ENCODE results near the gene EGR4. TPM values are rescaled to one million over a fixed set of nuclear protein-coding genes. Genes with fewer than 3 reads are reported as not detected.
A peak's percentile ranks its signal among the peaks of the same experiment; 100 is the strongest.

EGR4 gene
- total RNA-seq, 1 experiment from 2014 or later = not detected

DNA sequence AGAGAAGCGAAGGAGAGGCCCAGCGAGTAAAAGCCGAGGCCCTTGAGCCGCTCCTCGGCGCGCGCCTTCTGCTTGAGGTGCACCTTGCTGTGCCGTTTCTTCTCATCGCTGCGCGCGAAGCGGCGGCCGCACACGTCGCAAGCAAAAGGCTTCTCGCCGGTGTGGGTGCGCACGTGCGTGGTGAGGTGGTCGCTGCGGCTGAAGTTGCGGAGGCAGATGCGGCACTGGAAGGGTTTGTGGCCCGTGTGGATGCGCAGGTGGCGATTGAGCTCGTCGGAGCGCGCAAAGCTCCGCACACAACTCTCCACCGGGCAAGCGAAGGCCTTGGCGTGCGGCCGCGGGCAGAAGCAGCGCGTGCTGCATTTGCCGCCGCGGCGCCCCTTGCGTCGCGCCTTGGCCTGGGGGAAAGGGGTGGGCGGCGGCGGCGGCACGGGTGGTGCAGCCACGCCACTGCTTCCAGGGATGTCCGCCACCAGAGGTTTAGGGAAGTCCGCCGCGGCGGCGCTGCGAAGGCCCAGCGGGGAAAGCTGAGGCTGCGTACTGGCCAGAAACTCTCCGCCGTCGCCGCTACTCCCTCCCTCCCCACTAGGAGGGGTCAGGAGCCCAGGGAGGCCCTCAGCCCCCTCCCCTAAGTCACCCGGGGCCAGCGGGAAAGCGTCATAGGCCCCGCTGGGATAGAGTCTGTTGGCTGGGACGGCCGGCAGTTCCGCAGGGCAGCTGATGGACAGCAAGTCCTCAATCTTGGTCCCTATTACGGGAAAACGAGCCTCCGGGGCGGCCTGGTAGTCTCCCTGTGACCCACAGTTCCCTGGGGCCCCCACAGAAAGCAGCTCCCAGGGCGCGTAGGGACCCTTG is 1.7 kb downstream of the EGR4 start:
- in situ Hi-C loops (cut with HindIII; ENCODE audit: low pct_unique_long_range_greater_than_20kb, low sequenced_read_pairs) = no loop called here
- DNase-seq (ENCODE audit: low read depth) = no peak

DNA sequence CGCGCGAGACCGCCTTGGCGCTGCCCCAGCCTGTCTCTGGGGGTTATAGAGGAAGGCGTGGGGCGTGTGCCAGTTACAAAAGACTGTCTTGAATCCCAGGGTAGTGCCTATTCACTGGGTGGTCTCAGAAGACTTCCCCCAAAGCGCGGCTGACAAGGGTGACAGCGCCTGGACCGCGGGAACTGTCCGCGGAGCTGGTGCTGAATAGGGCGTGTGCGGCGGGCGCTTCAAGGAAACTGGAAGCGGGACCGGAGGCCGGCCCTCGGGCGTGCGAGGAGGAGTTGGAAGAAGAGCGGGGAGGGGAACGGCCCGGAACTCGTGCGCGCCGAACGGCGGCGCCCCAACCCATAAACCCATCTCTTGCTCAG is 2.3 kb downstream of the EGR4 start:
- in situ Hi-C loops (cut with HindIII; ENCODE audit: low pct_unique_long_range_greater_than_20kb, low sequenced_read_pairs) = no loop called here
- peak; percentile 72 for DNase-seq (ENCODE audit: low read depth)

DNA sequence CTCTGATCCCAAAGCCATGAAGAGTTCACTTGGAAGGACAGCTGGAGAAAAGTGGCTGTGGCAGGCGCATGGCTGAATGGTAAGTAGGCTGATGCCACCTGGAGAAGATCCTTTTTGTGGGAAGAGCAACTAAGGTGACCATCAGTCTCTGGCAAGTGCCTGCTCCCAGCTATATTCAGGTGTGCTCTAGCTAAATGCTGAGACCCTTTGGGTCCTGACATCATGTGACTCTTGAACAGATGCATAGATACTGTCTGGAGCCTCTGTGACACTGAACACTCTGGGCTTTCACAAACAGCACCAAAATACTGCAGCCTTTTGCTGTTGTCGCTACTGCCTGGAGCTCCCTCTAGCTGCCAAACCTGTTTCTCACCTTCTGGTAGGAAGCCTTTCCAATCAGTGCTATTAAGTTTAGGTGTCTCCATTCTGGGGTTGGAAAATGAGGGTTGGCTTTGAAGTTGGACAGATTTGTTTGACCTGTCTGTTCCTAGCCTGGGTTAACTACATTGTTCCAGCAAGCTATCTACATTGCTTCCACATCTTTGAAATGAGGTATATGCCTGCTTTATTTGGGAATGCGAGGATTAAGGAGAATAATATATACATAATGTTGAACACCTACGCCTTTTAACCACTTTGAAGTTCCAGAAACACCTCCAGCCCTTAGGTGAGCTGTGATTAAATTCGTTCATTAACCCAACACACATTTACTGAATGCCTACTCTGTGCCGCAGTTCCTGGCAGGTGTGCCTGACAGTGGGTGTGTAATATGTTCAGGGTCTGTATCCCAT is 3.1 kb downstream of the EGR4 start:
- no peak for DNase-seq (ENCODE audit: low read depth)
- in situ Hi-C loops (cut with HindIII; ENCODE audit: low pct_unique_long_range_greater_than_20kb, low sequenced_read_pairs) = no loop called here

DNA sequence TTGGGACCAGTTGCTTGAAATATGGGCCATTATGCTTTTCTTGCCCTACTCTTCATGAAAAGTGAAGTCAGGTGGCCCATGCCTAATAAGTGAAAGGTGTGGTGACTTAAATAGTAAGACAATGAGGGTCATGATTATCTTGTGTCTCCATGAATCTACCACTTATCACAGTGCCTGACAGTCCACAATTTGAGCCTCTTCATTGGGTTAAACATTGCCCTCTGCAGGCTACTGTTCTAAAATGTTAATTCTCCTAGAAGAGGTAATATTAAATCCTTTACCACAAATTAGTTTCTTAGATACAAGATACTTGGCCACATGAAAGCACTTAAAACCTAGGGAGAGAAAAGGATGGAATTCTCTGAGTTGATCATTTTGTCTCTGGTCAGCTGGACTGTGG is 4.0 kb downstream of the EGR4 start:
- in situ Hi-C loops (cut with HindIII; ENCODE audit: low pct_unique_long_range_greater_than_20kb, low sequenced_read_pairs) = no loop called here
- no peak for DNase-seq (ENCODE audit: low read depth)

DNA sequence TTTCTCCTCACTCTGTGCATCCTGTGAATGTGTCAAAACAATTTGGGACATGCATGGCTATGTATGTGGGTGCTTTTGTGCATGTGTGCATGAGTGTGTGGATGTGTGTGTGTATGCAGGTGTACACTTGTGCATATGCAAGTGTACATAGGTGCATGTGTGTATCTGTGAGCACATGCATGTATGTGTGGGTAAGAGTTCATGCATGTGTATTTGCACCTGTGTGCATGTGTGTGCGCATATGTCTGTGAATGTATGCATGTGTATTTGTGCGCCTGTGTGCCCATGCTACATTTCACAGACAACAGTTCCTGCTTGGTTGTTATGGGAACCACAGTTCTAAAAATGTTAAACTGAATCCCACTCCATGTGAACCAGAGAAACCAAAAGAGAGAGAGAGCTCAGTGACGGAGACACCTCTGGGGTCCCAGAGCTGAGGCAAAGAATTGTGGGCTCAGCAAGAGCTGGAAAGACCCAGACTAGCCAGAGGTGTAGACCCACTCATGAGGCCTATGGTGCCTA is 7.2 kb downstream of the EGR4 start:
- in situ Hi-C loops (cut with HindIII; ENCODE audit: low pct_unique_long_range_greater_than_20kb, low sequenced_read_pairs) = no loop called here
- no peak for DNase-seq (ENCODE audit: low read depth)

DNA sequence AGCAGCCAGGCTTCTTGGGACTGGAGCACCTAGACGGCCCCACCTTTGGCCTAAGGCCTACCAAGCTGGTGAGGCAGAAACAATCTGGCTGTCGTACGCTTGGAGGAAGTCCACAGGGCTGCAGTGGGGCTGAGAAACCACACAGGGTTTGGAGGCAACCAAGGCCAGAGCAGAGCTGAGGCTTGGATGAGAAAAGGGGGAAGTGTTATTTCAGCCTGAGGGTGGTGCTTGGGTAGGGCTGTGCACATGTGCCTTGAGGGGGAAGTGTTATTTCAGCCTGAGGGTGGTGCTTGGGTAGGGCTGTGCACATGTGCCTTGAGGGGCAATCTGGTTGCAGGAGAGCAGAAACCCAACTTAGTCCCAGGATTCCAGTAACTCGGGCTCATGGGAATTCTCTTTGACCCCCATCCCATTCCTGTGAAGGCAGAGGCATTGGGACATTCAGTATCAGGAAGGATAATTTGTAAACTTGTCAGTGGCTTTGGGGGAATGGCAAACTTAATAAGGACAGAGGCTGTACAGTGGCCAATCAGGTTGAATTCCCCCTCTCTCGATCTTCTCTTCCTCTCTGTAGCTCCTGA is 8.1 kb downstream of the EGR4 start:
- DNase-seq (ENCODE audit: low read depth) = no peak
- in situ Hi-C loops (cut with HindIII; ENCODE audit: low pct_unique_long_range_greater_than_20kb, low sequenced_read_pairs) = no loop called here

DNA sequence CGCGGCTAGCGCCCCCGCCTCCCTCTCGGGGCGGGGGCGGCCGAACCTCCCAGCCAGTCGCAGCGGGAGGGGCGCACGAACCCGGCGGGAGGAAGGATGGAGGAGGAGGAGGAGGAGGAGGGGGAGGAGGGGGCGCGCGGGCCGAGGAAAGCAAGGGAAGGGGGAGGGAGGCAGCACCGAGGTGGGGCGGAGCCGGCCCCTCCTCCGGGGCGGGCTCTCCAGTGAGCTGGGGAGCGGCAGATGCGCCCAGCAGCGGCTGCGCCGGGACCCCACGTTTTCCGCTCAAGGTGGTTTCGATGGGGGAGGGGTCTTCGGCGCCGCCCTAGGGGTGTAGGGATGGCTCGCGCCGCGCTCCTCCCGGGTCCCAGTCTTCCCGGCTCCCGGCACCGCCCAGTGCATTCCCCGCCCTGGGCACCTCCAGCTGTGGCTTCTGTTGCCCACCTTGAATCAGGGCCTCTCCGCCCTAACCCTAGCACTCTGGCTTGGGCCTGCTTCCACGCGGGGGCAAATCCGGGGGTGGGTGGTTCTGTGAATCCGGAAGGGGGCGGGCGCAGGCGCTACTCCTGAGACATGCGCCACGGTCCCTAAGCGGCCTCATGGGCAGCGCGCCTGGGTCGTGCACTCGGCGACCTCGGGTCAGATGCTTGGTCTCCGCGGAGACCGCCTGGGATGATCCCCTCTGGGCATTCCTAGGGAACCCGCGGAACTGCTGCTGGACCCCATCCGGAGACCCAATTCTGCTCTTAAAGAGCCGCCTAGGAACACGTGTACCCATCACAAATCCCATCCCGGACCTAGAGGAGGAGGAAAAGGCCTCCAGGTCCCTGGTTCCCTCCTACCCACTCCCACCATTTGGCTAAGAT is 8.8 kb downstream of the EGR4 start, which contains the start of gene FBXO41:
FBXO41 (minus strand) TSS at position 183 of the 863 bp plus-strand sequence. CDS start 14,848 bp downstream, outside the sequence.
- in situ Hi-C loops (cut with HindIII; ENCODE audit: low pct_unique_long_range_greater_than_20kb, low sequenced_read_pairs) = no loop called here
- DNase-seq (ENCODE audit: low read depth) = no peak

DNA sequence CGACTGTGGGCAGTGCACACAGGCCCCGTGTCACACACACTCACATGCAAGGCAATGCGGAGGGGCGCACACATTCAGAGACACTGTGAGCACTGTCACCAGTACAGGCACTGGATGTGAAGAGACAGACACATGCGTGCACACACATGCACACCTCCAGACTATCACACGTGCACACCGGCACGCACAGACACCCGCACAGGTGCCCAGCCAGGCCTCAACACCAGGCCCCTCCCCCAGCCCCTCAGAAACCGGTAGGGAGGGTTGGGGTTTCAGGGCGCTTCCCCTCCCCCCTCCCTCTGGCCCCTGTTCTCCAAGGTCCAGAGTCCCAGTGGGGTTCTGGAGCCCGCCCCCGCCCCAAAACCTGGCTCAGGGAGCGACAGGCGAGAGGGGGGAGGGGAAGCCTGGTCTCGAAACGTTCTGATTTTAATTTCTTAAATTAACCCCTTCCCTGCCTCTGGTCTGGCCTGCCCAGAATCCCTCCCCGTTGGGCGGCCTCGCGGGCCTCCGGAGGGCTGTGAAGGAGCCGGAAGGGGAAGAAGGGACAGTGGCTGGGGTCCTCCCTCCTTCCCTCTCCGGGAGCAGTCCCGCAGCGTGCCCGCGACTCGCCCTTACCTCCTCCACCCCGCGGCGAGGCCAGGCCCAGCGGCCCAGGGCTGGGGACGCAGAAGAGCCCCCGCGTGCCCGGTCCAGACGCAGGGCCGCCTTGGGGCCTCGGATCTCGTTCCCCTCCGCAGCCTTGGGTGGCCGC is 9.6 kb downstream of the EGR4 start:
- no peak for DNase-seq (ENCODE audit: low read depth)
- in situ Hi-C loops (cut with HindIII; ENCODE audit: low pct_unique_long_range_greater_than_20kb, low sequenced_read_pairs) = no loop called here

DNA sequence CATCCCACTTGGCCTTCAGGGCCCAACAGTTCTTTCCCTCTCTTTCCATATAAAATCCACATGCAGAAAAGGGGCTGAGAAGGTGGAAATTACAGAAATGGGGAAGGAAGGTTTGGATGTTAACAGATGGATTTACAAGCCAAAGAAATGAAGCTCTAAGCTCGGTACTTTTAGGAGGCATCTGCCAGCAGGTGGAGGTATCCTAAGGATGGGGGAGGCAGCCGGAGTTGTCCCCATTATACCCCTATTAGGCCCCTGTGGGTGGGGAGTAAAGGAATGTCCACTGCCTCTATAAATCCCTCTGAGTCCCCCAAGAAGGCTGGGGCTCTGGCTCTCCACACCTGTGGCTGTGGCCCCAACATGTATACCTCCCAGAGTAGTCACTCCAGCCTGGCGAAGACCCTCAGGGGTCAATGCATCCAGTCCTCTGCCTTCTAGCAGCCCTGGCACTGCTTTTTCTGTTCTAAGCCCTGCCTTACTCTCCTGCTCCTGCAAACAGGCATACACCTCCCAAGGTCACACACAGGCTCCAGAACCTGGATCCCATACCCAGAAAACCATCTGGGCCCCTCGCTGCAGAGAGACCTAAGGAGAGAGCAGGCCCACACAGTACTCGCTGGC is 10.3 kb downstream of the EGR4 start:
- in situ Hi-C loops (cut with HindIII; ENCODE audit: low pct_unique_long_range_greater_than_20kb, low sequenced_read_pairs) = no loop called here
- no peak for DNase-seq (ENCODE audit: low read depth)

DNA sequence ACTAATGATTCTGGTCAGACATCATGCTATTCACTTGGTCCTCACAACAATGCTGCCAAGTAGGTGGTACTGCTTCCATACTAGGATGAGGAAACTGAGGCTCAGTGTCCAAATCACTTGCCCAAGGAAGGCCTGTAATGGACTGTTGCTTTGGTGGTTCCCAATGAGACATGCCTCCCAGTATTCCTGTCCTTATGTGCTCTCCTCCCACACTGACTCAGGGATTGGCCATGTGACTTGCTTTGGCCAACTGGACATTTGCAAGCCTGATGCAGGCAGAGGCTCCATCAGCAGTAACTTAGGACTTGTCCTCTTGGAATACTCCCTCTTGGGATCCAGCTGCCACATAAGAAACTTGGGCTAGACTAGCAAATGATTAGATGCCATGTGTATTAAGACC is 12.1 kb downstream of the EGR4 start:
- no peak for DNase-seq (ENCODE audit: low read depth)

DNA sequence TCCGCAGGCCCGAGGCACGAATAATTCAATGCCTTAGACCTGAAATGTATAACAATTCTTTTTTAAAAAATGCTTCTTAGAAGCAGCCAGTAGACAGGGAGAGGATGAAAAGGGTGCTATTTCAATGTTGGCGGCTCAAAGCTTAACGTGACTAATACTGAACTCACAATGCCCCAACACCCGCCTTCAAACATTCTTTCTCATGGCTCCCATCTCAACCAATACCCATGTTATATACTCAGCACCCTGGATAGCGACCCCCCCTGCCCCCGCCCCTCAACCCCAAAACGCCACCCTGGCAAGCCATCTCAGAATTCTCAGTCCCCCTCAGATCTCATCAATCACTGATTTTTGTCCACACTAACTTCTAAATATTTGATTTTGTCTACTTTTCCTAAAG is 13.5 kb downstream of the EGR4 start:
- DNase-seq (ENCODE audit: low read depth) = no peak
- in situ Hi-C loops (cut with HindIII; ENCODE audit: low pct_unique_long_range_greater_than_20kb, low sequenced_read_pairs) = no loop called here

More for the DNA sequence above, 12.1 kb downstream of the EGR4 start:
- in situ Hi-C loops (cut with HindIII; ENCODE audit: low pct_unique_long_range_greater_than_20kb, low sequenced_read_pairs) = no loop called here

DNA sequence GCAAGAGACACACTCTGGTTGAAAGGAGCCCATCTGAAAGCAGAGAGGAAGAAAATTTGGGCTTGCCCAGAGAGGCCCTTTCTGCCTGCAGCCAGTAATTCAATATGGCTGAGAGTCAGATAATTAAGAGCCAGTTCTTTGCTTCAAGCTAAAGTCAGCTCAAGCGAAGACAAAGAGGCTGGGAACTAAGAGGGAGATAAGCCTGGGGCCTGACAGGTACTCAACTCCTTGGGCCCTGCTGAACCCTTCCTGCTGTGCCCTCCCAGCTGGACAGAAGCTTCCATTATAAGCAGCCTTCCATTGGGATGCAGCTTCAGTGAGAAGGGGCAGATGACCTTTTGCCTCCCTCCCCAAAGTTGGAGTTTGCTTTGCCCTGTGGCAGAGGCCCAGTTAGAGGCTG is 21.1 kb downstream of the EGR4 start:
- in situ Hi-C loops (cut with HindIII; ENCODE audit: low pct_unique_long_range_greater_than_20kb, low sequenced_read_pairs) = no loop called here
- no peak for DNase-seq (ENCODE audit: low read depth)

DNA sequence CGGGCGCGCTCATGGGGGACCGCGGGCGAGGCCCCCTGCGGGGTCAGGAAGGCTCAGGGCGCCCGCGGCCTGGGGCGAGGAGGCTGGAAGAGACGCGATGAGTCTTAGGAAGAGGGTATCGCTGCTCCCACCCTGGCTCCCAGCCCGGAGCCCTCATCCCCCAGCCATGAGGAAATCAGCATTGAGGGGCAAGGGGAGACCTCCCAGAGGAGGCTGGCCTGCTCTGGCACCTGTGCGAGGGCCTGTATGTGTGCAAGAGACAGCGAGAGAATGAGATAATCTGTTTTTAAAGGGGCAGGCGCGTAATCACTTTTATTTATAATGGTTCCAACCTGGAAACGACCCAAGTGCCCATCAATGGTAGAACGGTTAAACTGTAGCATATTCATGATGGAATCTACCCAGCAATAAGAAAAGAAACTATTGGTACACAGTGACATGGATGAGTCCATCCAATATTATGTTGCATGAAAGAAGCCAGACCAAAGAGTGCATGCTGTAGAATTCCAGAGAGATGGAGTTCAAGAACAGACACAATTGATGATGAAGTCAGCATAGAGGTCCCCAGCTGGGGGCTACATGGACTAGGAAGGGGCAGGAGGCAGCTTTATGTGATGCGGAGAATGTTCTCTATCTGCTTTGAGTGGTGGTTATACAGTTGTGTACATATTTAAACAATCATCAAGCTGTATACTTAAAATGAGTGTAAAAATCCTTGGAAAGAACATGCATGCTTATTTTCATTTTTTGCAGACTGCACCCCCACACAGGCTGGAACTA is 23.5 kb downstream of the EGR4 start:
- in situ Hi-C loops (cut with HindIII; ENCODE audit: low pct_unique_long_range_greater_than_20kb, low sequenced_read_pairs) = no loop called here
- DNase-seq (ENCODE audit: low read depth) = no peak

DNA sequence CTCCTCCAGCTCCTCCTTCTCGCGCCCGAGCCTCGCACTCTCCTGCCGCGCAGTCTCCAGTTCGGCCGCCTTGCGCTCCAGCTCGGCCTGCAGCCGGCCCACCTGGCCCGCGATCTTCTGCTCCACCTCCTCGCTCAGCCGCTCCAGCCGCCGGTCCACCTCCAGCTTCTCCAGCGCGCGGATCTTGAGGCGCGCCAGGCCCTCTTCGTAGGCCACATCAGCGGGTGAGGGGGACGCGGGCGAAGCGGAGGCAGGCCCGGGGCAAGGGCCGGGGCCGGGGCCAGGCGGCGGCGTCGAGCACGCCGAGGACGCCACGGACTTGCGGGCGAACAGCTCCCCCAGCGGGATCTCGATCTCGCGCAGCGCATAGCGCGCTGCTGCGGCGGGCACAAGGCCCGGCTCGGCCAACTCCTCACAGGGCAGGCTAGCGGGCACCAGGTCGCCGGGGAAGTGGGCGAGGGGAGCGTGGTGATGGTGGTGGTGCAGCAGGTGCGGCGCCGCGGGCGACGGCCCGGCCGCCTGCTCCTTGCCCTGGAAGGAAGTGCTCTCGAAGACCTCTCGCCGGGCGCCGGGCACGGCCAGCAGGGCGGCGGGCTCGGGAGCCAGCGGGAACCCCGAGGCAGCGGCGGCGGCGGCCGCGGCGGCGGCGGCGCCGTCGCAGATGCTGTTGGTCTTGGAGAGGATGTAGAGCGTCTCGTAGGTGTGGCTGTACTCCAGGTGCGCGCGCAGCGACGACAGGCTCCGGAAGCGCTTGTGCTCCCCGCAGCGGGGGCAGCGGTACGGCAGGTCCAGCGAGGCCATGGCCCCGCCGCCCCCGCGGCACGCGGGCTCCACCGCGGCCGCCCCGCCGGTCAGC is 24.3 kb downstream of the EGR4 start:
- in situ Hi-C loops (cut with HindIII; ENCODE audit: low pct_unique_long_range_greater_than_20kb, low sequenced_read_pairs) = no loop called here
- DNase-seq (ENCODE audit: low read depth) = peak; percentile 47

DNA sequence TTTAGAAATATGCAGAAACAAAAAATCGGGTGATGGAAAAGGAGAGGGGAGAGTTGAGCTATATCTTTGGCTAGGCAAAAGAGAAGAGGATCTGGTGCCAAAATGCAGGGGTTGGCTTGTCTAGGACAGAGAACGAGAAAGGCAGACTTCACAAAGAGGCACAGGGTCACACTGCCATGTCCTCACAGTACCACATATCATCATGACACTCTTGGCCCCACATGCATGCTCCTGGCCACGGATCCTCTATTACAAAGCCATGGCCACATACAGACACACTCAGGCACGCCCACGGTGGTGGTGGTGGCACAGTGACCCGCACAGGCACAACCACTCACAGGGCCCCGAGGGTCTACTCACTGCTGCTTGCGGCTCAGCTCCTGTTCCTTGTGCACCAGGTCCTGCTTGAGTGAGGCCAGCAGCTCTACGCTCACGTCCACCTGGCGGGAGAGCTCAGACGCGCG is 24.9 kb downstream of the EGR4 start:
- DNase-seq (ENCODE audit: low read depth) = no peak
- in situ Hi-C loops (cut with HindIII; ENCODE audit: low pct_unique_long_range_greater_than_20kb, low sequenced_read_pairs) = no loop called here
